H1 (cell line): ENCODE data around the gene CTDP1. TPM values are rescaled to one million over a fixed set of nuclear protein-coding genes. Genes with fewer than 3 reads are reported as not detected.

Experiments used
- CTCF ChIA-PET: fragments of 300-600 bp; sonication (Branson Sonifier 250); formaldehyde crosslinking; loops from one replicate; lab custom pipeline; 2021; ENCODE audit not compliant: partially characterized antibody; lab: Charles Lee
- POLR2A ChIA-PET: fragments of 300-600 bp; sonication (Branson Sonifier 250); formaldehyde crosslinking; loops from one replicate; lab custom pipeline; 2021; ENCODE audit warnings: inconsistent platforms; ENCODE audit not compliant: partially characterized antibody; lab: Charles Lee
- DNase-seq, 2 experiments: peaks; one replicate each; pipeline versions ENCODE4 v3.0.0 to v3.0.0-alpha.2; 2010 to 2022; ENCODE audit warnings: low spot score in 2 of 2, low read depth in 1 of 2, mixed read lengths in 1 of 2
- FAIRE-seq: peaks from 2 replicates; lab custom pipeline; 2011; peaks lifted over from hg19 to GRCh38; lab: Jason Lieb, UNC
- H2AFZ ChIP-seq: 2 replicates; pipeline ENCODE4 v1.8.1; 2012; ENCODE audit warnings: low read length, inconsistent platforms
- H2AK5ac ChIP-seq: 2 replicates; pipeline ENCODE4 v1.6.1; 2013; ENCODE audit warnings: low read depth, low read length
- H2BK120ac ChIP-seq: replicated peaks from 2 replicates; pipeline ENCODE3; 2013; ENCODE audit warnings: low read depth, low read length, inconsistent platforms
- H2BK12ac ChIP-seq: 2 replicates; pipeline ENCODE4 v1.6.1; 2013; ENCODE audit warnings: low read depth, low read length
- H2BK15ac ChIP-seq: 2 replicates; pipeline ENCODE4 v1.6.1; 2013; ENCODE audit warnings: low read length
- H2BK20ac ChIP-seq: 2 replicates; pipeline ENCODE4 v1.6.1; 2013; ENCODE audit warnings: low read length
- H2BK5ac ChIP-seq: 2 replicates; pipeline ENCODE4 v1.6.1; 2013; ENCODE audit warnings: low read depth, low read length
- H3K14ac ChIP-seq: 2 replicates; pipeline ENCODE4 v1.6.1; 2013; ENCODE audit warnings: inconsistent platforms; ENCODE audit not compliant: insufficient read length
- H3K18ac ChIP-seq: 2 replicates; pipeline ENCODE4 v1.6.1; 2013; ENCODE audit warnings: low read length; ENCODE audit errors: extremely low read depth
- H3K23ac ChIP-seq: 2 replicates; pipeline ENCODE4 v1.6.1; 2013; ENCODE audit warnings: inconsistent platforms; ENCODE audit not compliant: insufficient read length
- H3K23me2 ChIP-seq: 2 replicates; pipeline ENCODE4 v1.6.1; 2013; ENCODE audit warnings: low read depth, low read length
- H3K27ac ChIP-seq: 2 replicates; pipeline ENCODE4 v1.6.1; 2011; ENCODE audit warnings: low read depth, low read length, inconsistent platforms
- H3K27me3 ChIP-seq, 4 experiments: replicated peaks in 1 of 4; 1 replicate in 1 of 4; 2 replicates in 3 of 4; pipeline versions ENCODE4 v1.6.1 to v1.8.1; 2011 to 2013; ENCODE audit warnings: low read length in 3 of 4, mild to moderate bottlenecking in 3 of 4, inconsistent platforms in 2 of 4, mixed read lengths in 2 of 4, moderate library complexity in 1 of 4; ENCODE audit not compliant: control insufficient read depth in 3 of 4, insufficient read depth in 3 of 4; ENCODE audit errors: extremely low read depth in 1 of 4
- H3K36me3 ChIP-seq, 4 experiments: 2 replicates each; pipeline versions ENCODE4 v1.6.1 to v1.8.1; 2011 to 2013; ENCODE audit warnings: mild to moderate bottlenecking in 4 of 4, low read length in 3 of 4, moderate library complexity in 2 of 4, control low read depth in 1 of 4, inconsistent platforms in 1 of 4; ENCODE audit not compliant: insufficient read depth in 4 of 4, control insufficient read depth in 2 of 4
- H3K4ac ChIP-seq: replicated peaks from 2 replicates; pipeline ENCODE3; 2013; ENCODE audit warnings: low read length, low read depth, mixed read lengths, inconsistent platforms; ENCODE audit not compliant: insufficient read length
- H3K4me1 ChIP-seq, 4 experiments: replicated peaks in 1 of 4; 1 replicate in 1 of 4; 2 replicates in 3 of 4; pipeline versions ENCODE4 v1.6.1 to v1.8.1; 2011 to 2013; ENCODE audit warnings: low read length in 3 of 4, inconsistent platforms in 2 of 4, mixed read lengths in 1 of 4; ENCODE audit not compliant: insufficient read depth in 4 of 4, control insufficient read depth in 3 of 4
- H3K4me2 ChIP-seq, 2 experiments: 2 replicates each; pipeline versions ENCODE4 v1.6.1 to v1.8.1; 2011 to 2013; ENCODE audit warnings: low read depth in 2 of 2, low read length in 2 of 2, control low read depth in 1 of 2, inconsistent platforms in 1 of 2, mild to moderate bottlenecking in 1 of 2; ENCODE audit not compliant: insufficient read depth in 1 of 2
- H3K4me3 ChIP-seq, 4 experiments: fragments of 200-600, 300-600 bp in 1 of 4; sonication (generic), shearing (Covaris generic), sonication (Bioruptor Twin) in 1 of 4; 2 replicates each; pipeline versions ENCODE4 v1.5.1 to v1.8.1; 2011 to 2016; ENCODE audit warnings: low read length in 4 of 4, low read depth in 3 of 4, control low read depth in 2 of 4, inconsistent platforms in 2 of 4, mild to moderate bottlenecking in 2 of 4, mixed read lengths in 1 of 4, moderate library complexity in 1 of 4; ENCODE audit not compliant: insufficient read depth in 2 of 4; ENCODE audit errors: extremely low read depth in 1 of 4
- H3K56ac ChIP-seq: replicated peaks from 2 replicates; pipeline ENCODE3; 2013; ENCODE audit warnings: low read depth, mild to moderate bottlenecking, mixed read lengths, low read length, inconsistent platforms; ENCODE audit not compliant: insufficient read length
- H3K79me1 ChIP-seq: 2 replicates; pipeline ENCODE4 v1.6.1; 2013; ENCODE audit warnings: low read depth, low read length, control low read depth
- H3K79me2 ChIP-seq, 2 experiments: 2 replicates each; pipeline versions ENCODE4 v1.6.1 to v1.8.1; 2012 to 2013; ENCODE audit warnings: low read length in 2 of 2, mild to moderate bottlenecking in 2 of 2, inconsistent platforms in 1 of 2; ENCODE audit not compliant: insufficient read depth in 2 of 2, control insufficient read depth in 1 of 2
- H3K9ac ChIP-seq, 4 experiments: replicated peaks in 1 of 4; 1 replicate in 1 of 4; 2 replicates in 3 of 4; pipeline versions ENCODE4 v1.6.1 to v1.8.1; 2011 to 2013; ENCODE audit warnings: low read depth in 3 of 4, low read length in 3 of 4, control low read depth in 2 of 4, mild to moderate bottlenecking in 2 of 4, moderate library complexity in 2 of 4, inconsistent platforms in 1 of 4; ENCODE audit errors: extremely low read depth in 1 of 4
- H3K9me3 ChIP-seq, 2 experiments: 2 replicates each; pipeline versions ENCODE4 v1.6.1 to v1.8.1; 2012 to 2013; ENCODE audit warnings: mild to moderate bottlenecking in 2 of 2, moderate library complexity in 2 of 2, control low read depth in 1 of 2, inconsistent platforms in 1 of 2, low read depth in 1 of 2, low read length in 1 of 2, mixed read lengths in 1 of 2; ENCODE audit not compliant: insufficient read depth in 2 of 2
- H4K20me1 ChIP-seq, 2 experiments: replicated peaks in 1 of 2; 2 replicates each; pipeline versions ENCODE3 to v1.8.1; 2011 to 2013; ENCODE audit warnings: inconsistent platforms in 2 of 2, low read length in 2 of 2, mild to moderate bottlenecking in 1 of 2; ENCODE audit not compliant: insufficient read depth in 2 of 2, control insufficient read depth in 1 of 2
- H4K5ac ChIP-seq: 2 replicates; pipeline ENCODE4 v1.6.1; 2013; ENCODE audit warnings: low read length, low read depth, mixed read lengths, inconsistent platforms; ENCODE audit not compliant: insufficient read length
- H4K8ac ChIP-seq: 2 replicates; pipeline ENCODE4 v1.8.0; 2013; ENCODE audit warnings: mild to moderate bottlenecking, moderate library complexity, low read length, inconsistent platforms; ENCODE audit not compliant: insufficient read depth; ENCODE audit errors: extremely low read depth
- H4K91ac ChIP-seq: replicated peaks from 2 replicates; pipeline ENCODE3; 2013; ENCODE audit warnings: low read length, mixed read lengths, inconsistent platforms; ENCODE audit not compliant: insufficient read length
- CBX5 ChIP-seq: fragments of 300-800, 300-1000 bp; sonication (generic); IDR thresholded peaks from 2 replicates; pipeline ENCODE4 v1.7.1; 2016; ENCODE audit warnings: antibody characterized with exemption, low read length, low read depth
- E2F6 ChIP-seq: IDR thresholded peaks from 2 replicates; pipeline ENCODE4 v1.6.1; 2012; ENCODE audit warnings: inconsistent platforms
- JUND ChIP-seq: IDR thresholded peaks from 2 replicates; pipeline ENCODE4 v1.6.1; 2011; ENCODE audit warnings: mild to moderate bottlenecking, improper control_type of control experiment, low read length
- MAFK ChIP-seq: IDR thresholded peaks from 2 replicates; pipeline ENCODE4 v1.6.1; 2012; ENCODE audit warnings: low read depth, mild to moderate bottlenecking, improper control_type of control experiment, low read length
- NRF1 ChIP-seq: IDR thresholded peaks from 2 replicates; pipeline ENCODE4 v1.6.1; 2011; ENCODE audit warnings: mild to moderate bottlenecking, low read depth, low read length, improper control_type of control experiment
- PHF8 ChIP-seq: fragments of 200-600 bp; sonication (generic); conservative IDR thresholded peaks from 2 replicates; pipeline ENCODE4 v1.7.1; 2012; ENCODE audit warnings: low read depth, mild to moderate bottlenecking, inconsistent platforms, low read length, moderate library complexity
- SIRT6 ChIP-seq: IDR thresholded peaks from one replicate; pipeline ENCODE4 v1.7.1; 2012; ENCODE audit warnings: low read length, inconsistent platforms
- USF2 ChIP-seq: IDR thresholded peaks from 2 replicates; pipeline ENCODE4 v1.6.1; 2011; ENCODE audit warnings: low read length, improper control_type of control experiment
- ZNF274 ChIP-seq: IDR thresholded peaks from 2 replicates; pipeline ENCODE4 v1.7.0; 2012; ENCODE audit warnings: low read length, borderline replicate concordance; ENCODE audit errors: extremely low read depth
- WGBS, 2 experiments: shearing (Covaris generic) in 1 of 2; methylation state at CpG; one replicate each; pipeline versions ENCODE4 v1.1.6 to v1.1.7; 2013 to 2015; ENCODE audit warnings: low lambda C conversion rate in 2 of 2, mixed read lengths in 2 of 2, inconsistent platforms in 1 of 2, low coverage in 1 of 2, missing lambda C conversion rate in 1 of 2; ENCODE audit not compliant: insufficient replicate concordance in 2 of 2, insufficient coverage in 1 of 2, insufficient read length in 1 of 2; ENCODE audit errors: extremely low coverage in 1 of 2, missing lambda C conversion rate in 1 of 2; 5-methylcytosine and 5-hydroxymethylcytosine counted together
- polyA plus RNA-seq, 7 experiments: library from polyadenylated mRNA; depleted of rRNA in 3 of 7; stranded (reverse) in 5 of 7; unstranded in 2 of 7; fragments of >200 nt in 5 of 7; fragments of 200-250 nt in 2 of 7; gene quantifications; 1 replicate in 5 of 7; 2 replicates in 1 of 7; 4 replicates in 1 of 7; pipeline versions ENCODE4 v1.2.1 to v1.2.3, GENCODE V29; 2011 to 2013; ENCODE audit warnings: missing spikeins in 2 of 7, mixed read lengths in 2 of 7
- total RNA-seq: library from RNA; stranded (reverse); fragmentation: NEBNext Ultra II Directional; extraction: Animal tissue kit (Norgen Biotek cat#: 25700); gene quantifications from 2 replicates; pipeline ENCODE4 v1.2.1, GENCODE V29; 2021

Gene CTDP1
- total and polyA plus RNA-seq, 2 of the 8 experiments (the other 6 are each of a cell fraction or from before 2014, with no cell fraction given) = 16.6 to 37.0 TPM

- Histone ChIP-seq H3K79me1 (peaks cover under 1% of the 10 kb centered on the region; the same call in 1 of the 2 replicates), H3K27me3 (no peaks in the 10 kb centered on the region), H4K8ac (no peak overlapping the region), H2AK5ac (no peak overlapping the region), H3K79me2 (no peaks in the 10 kb centered on the region), H3K36me3 (peaks cover 3 to 15% (median 7%) of the 10 kb centered on the region in 4 experiments; a peak in 6 of 8 replicates), H3K4ac (no peak overlapping the region), H3K18ac (no peak overlapping the region), H3K4me3 (no peak overlapping the region), H2AFZ (no peak overlapping the region), H3K14ac (no peak overlapping the region), H2BK12ac (no peak overlapping the region), H4K91ac (no peak overlapping the region), H2BK20ac (no peak overlapping the region), H2BK5ac (no peak overlapping the region), H2BK15ac (no peak overlapping the region), H3K4me2 (no peak overlapping the region), H4K5ac (no peak overlapping the region), H3K4me1 (no peaks in the 10 kb centered on the region), H2BK120ac (no peak overlapping the region), H3K56ac (no peak overlapping the region), H3K27ac (no peak overlapping the region), H3K9ac (no peak overlapping the region), H3K9me3 (no peaks in the 10 kb centered on the region), H3K23ac (no peak overlapping the region), H3K23me2 (no peaks in the 10 kb centered on the region), H4K20me1 (peaks cover 0 to 6% of the 10 kb centered on the region in 2 experiments)
- 90% methylated on average over 4 of the region's 4 CpGs; no CpG with 5 or more reads in 1 of the 2 experiments for WGBS, 2 experiments
- POLR2A ChIA-PET = no interaction called here
- FAIRE-seq (no peak), DNase-seq (no peak)
- TF ChIP-seq JUND (no peak), E2F6 (no peak), USF2 (no peak), MAFK (no peak), CBX5 (no peak), PHF8 (no peak), ZNF274 (no peak), NRF1 (no peak), SIRT6 (no peak)
- CTCF ChIA-PET = no interaction called here
These were observed 62.5 kb downstream of the CTDP1 start for GRCh38 chr18:79742076-79742475.
